HL-60/S4 treated with retinoic acid at 250 ng/mL for 4 days and 3 days (cell line): ENCODE data around the gene TLL1.

ENCODE experiments used
- in situ Hi-C: fragments of 300-500 bp; cut with MboI; formaldehyde crosslinking; loops from 2 replicates; pipeline ENCODE4 v1.7.0; 2022; ENCODE audit warnings: low sequenced_read_pairs

The TLL1 gene

DNA sequence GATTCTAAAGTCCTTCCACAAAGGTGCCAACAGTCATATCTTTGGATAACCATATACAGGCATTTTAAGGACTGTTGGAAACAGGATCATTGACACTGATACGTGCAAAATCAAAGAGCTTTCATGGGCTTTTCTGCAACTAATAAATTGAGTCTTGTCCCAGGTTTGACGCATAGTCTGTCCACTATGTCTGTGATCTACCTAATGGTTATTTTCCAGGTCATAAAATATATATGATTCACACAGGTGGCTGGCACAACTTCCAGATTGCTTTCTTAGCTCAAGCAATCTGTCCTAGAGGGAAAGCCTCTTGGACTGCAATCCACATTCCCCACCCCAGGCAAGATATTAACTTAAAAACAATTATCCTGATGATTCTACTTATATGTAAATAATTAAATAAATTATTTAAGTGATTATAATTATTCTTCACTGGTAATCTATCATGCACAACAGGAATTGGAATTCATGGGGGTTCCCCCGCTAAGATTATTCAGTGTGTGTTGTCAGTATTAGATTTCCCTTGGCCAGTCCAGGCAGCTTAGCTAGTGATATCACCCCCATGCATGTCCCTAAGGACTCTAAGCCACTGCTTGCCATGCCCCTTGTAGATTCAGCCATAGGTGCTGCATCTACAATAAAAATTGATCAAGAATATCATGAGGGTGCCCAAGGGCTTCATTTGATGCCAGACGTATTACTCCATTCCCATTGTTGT, 97.8 kb downstream of the TLL1 start:
- in situ Hi-C loops, result no loop called here

DNA sequence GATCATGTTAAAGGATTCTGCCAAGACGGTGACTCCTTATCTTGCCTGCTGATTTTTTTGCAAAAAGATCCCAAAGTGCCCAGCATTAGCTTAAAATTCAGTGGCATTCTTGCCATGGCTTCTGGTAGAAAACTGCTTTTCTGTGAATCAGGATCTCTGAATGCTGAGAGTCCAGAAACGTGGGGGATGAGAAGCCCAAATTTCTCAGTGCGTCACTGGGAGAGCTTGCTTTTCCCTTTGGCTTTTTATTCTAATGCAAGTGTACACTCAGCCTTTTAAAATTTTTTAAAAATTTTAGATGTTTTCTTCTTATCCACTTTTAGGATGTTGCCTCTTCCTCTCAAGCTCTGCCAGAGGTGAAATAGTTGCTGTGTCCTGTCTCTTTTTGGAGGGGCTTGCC, 98.4 kb downstream of the TLL1 start:
- in situ Hi-C loops, result no loop called here

DNA sequence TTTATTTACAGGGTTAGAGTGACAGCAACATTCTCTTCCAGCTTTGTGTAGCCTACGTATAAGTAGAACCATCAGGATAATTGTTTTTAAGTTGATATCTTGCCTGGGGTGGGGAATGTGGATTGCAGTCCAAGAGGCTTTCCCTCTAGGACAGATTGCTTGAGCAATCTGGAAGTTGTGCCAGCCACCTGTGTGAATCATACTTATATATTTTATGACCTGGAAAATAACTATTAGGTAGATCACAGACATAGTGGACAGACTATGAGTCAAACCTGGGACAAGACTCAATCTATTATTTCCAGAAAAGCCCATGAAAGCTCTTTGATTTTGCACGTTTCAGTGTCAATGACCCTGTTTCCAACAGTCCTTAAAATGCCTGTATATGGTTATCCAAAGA, 98.9 kb downstream of the TLL1 start:
- in situ Hi-C loops, result no loop called here

DNA sequence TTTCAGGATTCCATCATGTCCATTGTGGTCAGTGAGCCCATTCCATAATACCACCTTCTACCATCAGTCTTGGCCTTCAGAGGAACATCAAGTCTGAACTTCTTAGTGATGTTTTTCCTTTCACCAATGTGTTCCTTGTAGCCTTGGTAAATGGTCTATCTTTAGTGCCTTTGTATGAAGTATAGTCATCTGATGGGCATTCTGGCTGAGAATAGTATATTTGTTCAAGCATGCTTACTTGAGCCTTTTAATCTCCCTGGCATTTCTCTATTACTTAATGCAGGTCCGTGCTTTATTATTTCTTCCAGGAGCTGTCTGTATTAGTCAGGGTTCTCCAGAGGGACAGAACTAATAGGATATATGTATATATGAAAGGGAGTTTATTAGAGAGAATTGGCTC, 99.7 kb downstream of the TLL1 start:
- in situ Hi-C loops, result no loop called here

DNA sequence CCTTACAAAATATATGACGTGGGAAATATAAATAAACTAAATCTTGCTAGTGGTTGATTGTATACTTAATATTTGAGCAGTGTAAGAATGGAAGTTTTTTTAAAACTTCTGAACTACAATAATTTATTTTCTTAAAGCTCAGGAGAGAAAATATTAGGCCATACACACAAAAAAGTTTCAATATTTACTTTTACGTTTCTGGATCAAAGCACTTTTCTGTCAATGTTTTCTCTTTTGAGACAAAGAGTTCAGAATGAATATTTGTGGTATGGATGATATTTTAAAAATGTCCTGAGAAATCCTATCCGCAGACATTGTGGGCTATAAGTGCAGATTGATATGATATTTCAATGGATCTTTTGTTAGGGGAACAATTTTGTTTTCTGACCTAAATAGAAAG, 109.9 kb downstream of the TLL1 start:
- in situ Hi-C loops, result no loop called here

DNA sequence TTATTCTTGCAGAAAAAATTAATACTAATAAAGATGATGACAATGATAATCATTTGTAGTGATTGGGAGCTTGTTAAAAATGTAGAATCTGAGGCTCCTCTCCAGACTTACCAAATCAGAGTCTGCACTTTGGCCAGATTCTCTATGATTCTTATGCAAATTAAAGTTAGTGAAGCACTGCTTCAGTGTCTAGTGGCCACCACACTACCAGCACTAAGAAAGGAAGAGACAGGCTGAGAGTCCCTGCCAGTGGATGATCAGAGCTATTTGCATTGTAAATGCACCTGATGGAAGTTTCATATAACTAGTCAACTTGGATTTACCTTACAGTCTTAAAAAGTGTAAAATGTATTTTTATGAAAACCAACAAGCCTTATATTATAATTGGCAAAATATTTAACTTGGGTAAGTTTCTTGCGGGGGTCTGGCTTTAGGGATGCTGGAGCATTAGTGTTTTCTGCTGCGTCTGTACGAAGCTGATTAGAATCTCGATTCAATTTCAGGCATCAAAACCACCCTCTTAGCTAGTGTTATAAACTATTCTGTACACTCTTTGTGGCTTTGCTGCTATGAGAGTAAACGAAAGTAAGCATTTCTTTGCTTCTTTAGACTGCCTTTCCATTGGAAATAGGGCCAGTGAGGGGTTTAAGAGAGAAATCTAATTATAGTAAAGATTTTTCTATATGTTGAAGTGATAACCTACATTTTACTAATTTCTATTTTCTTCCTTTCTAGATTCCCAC, 114.1 kb downstream of the TLL1 start:
- in situ Hi-C loops, result no loop called here

DNA sequence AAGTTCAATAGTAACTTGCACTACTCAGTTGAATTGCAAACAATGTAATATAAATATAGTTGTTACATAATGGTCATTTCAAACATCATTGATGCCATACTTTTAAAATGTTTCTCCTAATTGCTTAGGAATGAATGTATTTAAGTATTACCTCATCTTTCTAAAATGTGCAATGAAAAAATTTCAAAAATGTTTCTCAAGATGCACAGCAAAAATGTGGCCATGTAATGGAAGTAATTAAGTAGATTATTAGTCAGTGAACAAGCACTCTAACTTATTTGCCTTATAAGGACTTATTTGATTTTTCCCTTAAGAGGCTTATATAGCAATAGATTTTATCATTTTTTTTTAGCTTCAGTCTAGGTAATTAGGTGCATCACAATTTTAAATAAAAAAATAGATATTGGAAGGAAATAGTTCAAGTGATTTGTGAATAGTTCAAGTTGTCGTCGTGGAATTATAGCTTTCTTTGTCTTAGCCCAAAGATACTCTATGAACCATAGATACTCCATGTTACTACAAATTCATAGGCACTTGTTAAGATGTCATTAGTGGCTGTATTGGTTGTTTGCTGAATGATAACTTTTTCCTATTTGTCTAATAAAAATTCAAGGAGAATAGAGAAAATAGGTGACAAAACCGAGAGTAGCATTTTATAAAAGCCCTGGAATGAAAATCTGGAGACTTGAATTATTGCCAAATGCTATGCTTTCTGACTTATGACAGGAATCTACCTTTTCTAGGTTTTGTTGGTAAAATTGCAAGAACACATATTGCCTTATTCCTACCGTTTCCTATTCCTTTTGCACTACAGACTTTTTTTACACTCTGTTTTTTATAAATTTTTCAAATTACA, 118.5 kb downstream of the TLL1 start:
- in situ Hi-C loops, result no loop called here

DNA sequence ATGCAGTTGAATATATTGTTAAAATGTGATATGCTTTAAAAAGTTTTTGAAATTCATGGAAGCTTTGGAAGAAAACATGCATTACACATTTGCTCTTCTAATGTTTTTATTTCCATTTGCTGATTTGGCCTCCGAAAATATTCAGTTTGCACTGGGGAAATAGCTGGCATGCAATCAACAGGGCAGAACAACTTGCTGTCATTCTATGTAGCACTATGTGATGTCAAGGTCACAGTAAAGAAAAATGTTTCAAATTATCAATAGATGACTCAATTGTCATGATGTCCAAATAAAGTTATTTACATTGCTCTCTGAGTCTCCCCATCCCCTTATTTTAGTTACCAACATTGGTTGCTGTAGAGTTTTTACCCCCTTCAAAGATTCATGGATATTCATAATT, 119.2 kb downstream of the TLL1 start:
- in situ Hi-C loops, result no loop called here

DNA sequence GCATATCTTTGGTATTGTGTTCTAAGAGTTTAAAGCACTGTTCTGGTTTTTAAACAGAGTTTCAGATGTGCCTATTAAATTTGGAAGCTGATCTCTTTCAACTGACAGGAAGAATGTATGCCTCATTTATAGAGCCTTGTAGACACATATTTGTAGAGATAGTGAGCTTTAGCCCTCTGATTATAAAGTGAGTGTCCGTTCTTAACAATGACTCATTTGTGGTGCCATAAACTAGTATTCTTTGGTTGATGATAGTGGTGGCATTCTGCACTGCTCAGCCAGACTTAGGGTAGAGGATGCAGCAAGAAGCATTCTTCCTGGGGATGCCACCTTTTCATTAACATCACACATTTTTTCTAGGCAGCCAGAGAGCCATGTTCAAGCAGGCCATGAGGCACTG, 121.7 kb downstream of the TLL1 start:
- in situ Hi-C loops, result no loop called here

DNA sequence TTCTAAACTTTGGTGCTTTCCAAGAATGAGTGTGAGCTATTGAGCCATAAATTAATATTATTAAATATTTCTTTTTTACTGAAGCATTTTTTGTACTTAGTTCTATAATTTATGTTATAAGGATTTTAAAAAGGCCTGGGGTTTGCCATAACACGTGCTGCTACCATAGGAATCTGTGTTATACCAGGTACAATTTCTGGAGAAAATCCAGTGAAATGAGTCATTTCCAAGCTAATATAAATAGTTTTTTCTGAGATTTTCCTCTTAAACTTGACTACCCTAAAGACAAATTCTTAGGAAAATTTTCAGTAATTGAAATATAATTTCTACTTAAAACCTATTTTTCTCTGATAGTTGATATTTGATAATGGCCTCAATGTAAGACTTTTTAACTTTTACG, 130.8 kb downstream of the TLL1 start:
- in situ Hi-C loops, result no loop called here

DNA sequence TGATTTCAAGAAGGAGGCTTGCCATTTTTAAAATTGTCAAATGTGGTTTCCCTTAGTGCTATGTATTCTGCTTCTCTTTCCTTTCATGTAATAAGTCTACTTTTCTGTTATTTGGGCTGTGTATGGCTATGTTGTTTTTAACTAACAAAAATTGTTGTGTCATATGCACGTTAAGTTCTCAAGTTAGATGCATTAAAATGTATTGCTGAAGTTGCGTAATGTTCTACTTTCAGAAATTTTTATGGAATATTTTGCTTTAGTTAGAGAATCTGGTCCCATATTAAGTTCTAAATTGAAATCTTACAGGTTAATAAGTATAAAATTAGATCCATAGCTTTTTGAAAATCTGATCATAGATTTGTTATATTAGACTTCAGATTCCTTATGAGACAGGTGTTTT, 133.2 kb downstream of the TLL1 start:
- in situ Hi-C loops, result no loop called here

DNA sequence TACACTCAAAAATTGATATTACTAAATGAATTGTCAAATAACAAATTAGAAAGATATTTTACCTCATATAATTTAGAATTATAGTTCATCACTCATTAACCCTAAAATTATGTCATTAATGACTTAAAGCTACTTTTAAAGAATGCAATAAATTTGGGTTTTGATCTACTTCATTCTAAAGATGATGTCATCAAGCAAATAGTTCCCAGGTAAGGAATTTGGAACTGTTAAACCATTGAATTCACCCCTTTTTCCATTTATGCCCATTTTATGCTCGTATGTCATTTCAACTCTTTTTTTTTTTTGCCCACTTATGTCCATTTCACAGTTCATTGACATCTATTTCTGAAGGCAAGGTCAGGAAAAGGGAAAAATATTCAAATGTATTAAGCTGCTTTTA, 135.5 kb downstream of the TLL1 start:
- in situ Hi-C loops, result no loop called here

DNA sequence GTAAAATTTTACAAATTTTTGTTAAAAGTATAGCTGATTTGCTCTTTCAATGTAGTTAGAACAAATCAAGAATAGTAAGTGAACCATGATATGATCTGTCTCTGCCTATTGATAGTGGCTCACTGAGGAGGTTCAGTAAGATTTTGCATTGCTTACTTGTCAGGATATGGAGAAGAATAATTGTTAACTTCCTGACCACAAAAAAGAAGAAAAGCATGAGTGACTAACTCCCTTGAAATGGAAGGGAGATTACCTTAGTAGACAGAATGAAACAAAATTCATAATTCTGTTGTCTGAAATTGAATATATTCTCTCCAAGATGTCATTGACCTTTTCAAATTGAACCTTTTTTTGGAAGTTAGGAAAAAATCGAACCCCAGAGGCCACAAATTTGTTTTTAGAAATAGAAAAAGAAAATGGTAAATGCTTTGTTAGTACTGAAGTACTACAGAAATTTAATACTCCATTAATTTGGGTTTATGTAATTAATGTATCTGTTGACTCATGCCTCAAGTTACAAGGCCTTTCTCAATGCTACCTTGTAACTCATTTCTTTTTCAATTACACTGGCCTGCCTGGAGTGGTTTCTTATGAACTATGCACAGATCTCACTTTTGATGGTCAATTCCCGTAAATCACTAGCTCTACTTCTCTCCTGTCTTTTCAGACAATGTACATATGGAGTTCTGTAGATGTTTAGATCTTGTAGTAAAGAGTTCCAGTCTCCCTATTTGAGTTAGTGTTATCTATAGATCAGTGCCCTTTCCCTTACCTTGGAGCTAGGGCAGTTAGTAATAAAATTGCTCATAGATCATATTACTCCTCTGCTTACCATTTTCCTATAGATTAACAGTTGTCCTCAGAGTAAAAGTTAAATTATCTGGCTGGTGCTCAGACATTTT, 139.3 kb downstream of the TLL1 start:
- in situ Hi-C loops, result no loop called here

DNA sequence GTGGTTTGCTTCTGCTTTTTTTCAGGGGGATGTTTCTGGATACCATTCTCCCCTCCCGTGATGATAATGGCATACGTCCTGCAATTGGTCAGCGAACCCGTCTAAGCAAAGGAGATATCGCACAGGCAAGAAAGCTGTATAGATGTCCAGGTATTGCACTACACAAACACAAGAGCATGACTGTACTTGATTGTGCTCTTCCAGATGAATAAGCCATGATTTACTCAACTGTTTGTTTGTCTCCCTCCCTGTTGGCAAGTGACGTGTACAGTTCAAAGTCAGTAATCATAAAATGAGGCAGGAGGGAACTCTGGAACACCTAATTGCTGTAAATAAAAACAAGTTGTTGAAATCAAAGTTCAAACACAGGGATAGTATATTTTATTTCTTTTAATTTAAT, 141.4 kb downstream of the TLL1 start:
- in situ Hi-C loops, result no loop called here

DNA sequence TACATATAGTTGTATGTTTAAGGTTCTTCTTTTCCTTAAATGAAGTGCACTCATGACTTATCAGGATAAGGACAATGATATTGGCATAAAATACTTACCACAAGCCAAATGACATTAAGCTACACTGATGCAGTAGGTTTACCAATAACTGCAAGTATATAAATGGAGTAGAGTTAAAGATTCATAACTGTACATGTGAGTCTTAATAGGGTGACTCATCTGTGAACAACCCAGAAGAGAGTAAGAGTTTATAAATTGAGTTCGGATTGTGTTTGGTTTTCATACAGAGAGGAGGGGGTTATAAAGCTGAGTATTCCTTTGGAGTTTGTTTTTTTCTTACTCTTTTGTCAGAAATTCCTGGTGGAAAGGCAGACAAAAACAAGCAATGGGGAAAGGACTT, 144.8 kb downstream of the TLL1 start:
- in situ Hi-C loops, result no loop called here

DNA sequence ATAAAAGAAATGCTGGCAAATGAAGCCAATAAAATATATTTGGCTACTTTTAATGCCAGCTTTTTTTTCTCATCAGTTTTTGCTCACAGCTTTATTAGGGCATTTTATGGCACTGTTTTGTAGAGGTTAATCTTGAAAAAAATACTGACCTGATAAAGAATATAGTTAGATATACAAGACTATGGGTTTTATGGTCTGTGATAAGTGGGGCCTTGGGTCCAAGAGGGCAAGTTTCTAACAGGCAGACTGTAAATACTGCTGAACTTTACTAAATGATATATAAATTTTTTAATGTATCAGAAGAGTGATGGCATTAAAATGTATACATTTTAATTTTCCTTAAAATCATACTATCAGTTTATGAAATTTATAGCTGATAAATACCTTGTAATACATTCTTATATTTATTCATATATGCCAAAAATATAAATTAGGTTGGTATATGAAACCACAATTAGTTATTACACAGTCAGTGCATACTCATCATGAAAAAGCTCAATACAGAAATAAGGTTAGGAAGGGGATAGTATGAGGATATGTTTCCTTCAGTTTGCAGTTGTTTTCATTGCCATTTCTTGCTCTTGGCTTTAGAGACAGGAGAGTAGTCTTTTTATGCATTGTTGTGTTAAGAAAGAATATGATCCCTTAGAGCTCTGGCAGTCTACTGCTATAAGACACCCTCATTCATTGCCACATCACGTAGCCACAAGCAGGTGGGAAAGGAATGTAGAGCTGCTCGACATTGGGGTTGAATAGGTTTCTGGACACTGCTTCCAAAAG, 146.6 kb downstream of the TLL1 start:
- in situ Hi-C loops, result no loop called here

DNA sequence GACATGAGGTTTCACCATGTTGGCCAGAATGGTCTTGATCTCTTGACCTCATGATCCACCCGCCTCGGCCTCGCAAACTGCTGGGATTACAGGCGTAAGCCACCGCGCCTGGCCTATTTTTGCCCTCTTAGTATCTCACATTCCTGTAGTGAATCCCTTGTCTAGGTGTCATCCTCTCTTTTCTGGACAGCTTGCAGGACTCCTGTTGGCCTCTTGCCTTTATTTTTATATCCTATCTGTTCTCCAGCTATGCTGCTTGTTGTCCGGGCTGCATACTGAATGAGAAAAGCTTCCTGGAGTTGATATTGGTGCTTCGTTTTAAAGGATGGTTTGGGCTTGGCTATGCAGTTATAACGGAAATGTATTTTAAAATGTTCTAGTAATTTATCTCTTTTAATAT, 148.6 kb downstream of the TLL1 start:
- in situ Hi-C loops, result no loop called here

DNA sequence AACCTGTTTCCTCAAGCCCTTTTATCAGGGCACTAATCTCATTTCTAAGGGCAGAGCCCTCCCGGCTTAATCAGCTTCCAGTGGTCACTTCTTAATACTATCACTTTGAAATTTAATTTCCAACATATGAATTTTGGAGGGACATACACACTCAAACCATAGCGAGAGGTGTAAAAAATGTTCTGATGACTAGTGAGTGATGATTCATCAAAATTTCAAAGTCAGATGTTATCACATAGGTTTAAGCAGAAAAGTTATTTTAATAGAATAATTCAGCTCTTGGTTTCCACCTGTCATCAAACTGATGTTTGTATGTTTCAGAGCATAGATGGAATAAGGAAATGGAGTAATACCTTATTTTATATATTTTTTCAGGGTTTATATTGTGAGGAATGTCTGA, 161.9 kb downstream of the TLL1 start:
- in situ Hi-C loops, result no loop called here

DNA sequence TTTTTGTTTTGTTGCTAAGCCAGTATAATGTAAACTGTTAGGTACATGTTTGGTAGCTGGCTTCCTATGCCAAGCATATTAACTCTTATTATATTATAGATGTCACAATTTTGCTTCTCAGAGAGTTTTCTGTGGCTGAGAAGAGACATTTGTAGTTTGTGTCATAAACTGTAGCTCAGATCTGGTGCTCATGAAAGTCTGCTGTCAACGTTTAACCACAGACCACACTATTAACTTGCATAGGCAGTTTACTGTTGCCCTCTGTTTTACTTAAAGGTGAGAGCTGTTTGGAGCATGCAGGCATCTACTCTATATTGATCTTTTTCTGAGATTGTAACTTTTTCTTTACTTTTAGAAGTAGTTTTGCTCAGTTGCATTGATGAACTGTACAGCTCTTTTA, 166.8 kb downstream of the TLL1 start:
- in situ Hi-C loops, result no loop called here

DNA sequence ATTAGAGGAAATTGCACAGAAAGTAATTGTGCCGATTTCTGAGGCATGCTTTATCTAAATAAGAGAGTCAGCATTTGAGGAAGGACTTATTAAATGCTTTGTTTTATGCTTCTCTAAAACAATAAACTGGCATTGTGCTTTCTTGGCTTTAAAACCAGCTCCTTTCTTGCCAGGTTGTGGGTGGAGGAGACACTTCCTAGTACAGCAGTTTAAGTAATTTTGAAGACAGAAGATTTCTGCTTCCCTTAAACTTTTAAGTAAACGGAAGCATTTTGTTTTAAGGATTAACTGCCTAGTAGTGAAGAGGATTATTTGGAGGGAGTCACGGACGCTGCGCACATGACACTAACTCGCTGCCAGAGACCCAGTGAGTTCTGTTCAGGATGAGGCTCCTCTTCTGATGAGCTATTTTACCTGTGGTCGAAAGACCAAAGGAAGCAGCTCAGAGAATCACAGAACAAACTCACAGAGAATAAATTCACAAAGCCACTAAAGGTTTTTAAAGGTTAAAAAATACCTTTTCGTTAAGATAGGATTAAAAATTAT, 169.5 kb downstream of the TLL1 start:
- in situ Hi-C loops, result no loop called here
